CD4-positive, alpha-beta T cell (primary cell): ENCODE measurements around the gene TMEM63A. TPM values are rescaled to one million over a fixed set of nuclear protein-coding genes. Genes with fewer than 3 reads are reported as not detected.

Source experiments
- ATAC-seq: fragments of 200-7000 bp; cut with Tn5 transposase; one replicate; pipeline ENCODE4 v1.10.0; 2022; ENCODE audit warnings: mild to moderate bottlenecking; ENCODE audit not compliant: poor library complexity
- CTCF ChIA-PET: fragments of 350-600 bp; sonication (Branson Sonifier 250); formaldehyde crosslinking; loops from one replicate; lab custom pipeline; 2021; ENCODE audit warnings: antibody characterized with exemption, inconsistent platforms; lab: Charles Lee
- POLR2A ChIA-PET: fragments of 350-600 bp; sonication (Branson Sonifier 250); formaldehyde crosslinking; loops from one replicate; lab custom pipeline; 2021; ENCODE audit warnings: antibody characterized with exemption, inconsistent platforms; lab: Charles Lee
- DNase-seq, 14 experiments: peaks; one replicate each; pipeline ENCODE4 v3.0.0-alpha.2; 2013 to 2020; ENCODE audit warnings: mixed read lengths in 2 of 14
- H3K27ac ChIP-seq, 2 donors: one replicate each; pipeline versions ENCODE4 v1.5.1 to v1.7.0; 2013; ENCODE audit warnings: low read length in 2 of 2, low read depth in 1 of 2, mild to moderate bottlenecking in 1 of 2
- H3K27me3 ChIP-seq, 2 experiments: 1 replicate in 1 of 2; 2 replicates in 1 of 2; pipeline versions ENCODE4 v1.6.1 to v1.7.0; 2013; ENCODE audit warnings: low read length in 2 of 2, control low read depth in 1 of 2, mild to moderate bottlenecking in 1 of 2, moderate library complexity in 1 of 2; ENCODE audit not compliant: insufficient read depth in 2 of 2, control insufficient read depth in 1 of 2
- H3K36me3 ChIP-seq: one replicate; pipeline ENCODE4 v1.6.1; 2013; ENCODE audit warnings: low read length, control low read depth; ENCODE audit not compliant: insufficient read depth
- H3K4me1 ChIP-seq: one replicate; pipeline ENCODE4 v1.6.1; 2013; ENCODE audit warnings: low read length, control low read depth; ENCODE audit not compliant: insufficient read depth
- H3K4me3 ChIP-seq: one replicate; pipeline ENCODE4 v1.5.1; 2013; ENCODE audit warnings: mild to moderate bottlenecking, low read length, moderate library complexity
- H3K9me3 ChIP-seq, 2 experiments: 1 replicate in 1 of 2; 2 replicates in 1 of 2; pipeline versions ENCODE4 v1.6.1 to v1.7.0; 2013; ENCODE audit warnings: low read length in 2 of 2, mild to moderate bottlenecking in 2 of 2, control low read depth in 1 of 2, moderate library complexity in 1 of 2; ENCODE audit not compliant: control insufficient read depth in 1 of 2, insufficient read depth in 1 of 2
- H3K27ac Mint-ChIP-seq: one replicate; pipeline ENCODE4 v1.8.0; 2020; ENCODE audit warnings: mixed read lengths
- H3K27me3 Mint-ChIP-seq: one replicate; pipeline ENCODE4 v1.8.0; 2021; ENCODE audit warnings: mixed read lengths
- H3K36me3 Mint-ChIP-seq: one replicate; pipeline ENCODE4 v1.8.0; 2021; ENCODE audit warnings: low read depth, mixed read lengths
- H3K4me1 Mint-ChIP-seq: one replicate; pipeline ENCODE4 v1.8.0; 2021; ENCODE audit warnings: low read depth, mixed read lengths
- H3K4me3 Mint-ChIP-seq: one replicate; pipeline ENCODE4 v1.8.0; 2020; ENCODE audit warnings: mild to moderate bottlenecking, mixed read lengths
- H3K9me3 Mint-ChIP-seq: one replicate; pipeline ENCODE4 v1.8.0; 2020; ENCODE audit warnings: mixed read lengths
- CTCF ChIP-seq: fragments of 200-600 bp; IDR thresholded peaks from one replicate; pipeline ENCODE4 v1.8.0; 2022; ENCODE audit warnings: antibody characterized with exemption, mild to moderate bottlenecking
- intact Hi-C, 2 experiments: fragments of 100-400 bp; cut with DNase I in 1 of 2; cut with micrococcal nuclease in 1 of 2; formaldehyde crosslinking; loops; one replicate each; pipeline versions ENCODE4 v1.15.1 to v1.9.0; 2023 to 2025; cut with DNase I, micrococcal nuclease
- total RNA-seq, 174 experiments: library from RNA in 2 of 174; stranded (reverse) in 2 of 174; gene quantifications; one replicate each; pipeline ENCODE4 v1.2.3 and lab custom pipeline; 2021 to 2026

Gene TMEM63A
- total RNA-seq, 2 experiments from 2014 or later, result 199 to 204 TPM

GRCh38 chr1:225846331-225847310 is 35.6 kb downstream of the TMEM63A start:
- CTCF ChIA-PET, result interaction anchor here (1.0 kb wide), 1 partner anchor 64 kb away, joined by 4 read pairs; no protein-coding TSS in a partner anchor
- H3K4me3 Mint-ChIP-seq, result no peak overlapping the region
- intact Hi-C loops, result loop anchor here in 1 of 2 experiments (10.0 kb wide), 1 partner anchor 292 kb away; no protein-coding TSS in a partner anchor
- Histone ChIP-seq H3K27ac (peak overlapping the region in 1 of 2 donors; percentile 46), H3K9me3 (no peaks in the 10 kb centered on the region), H3K4me1 (peaks cover 39% of the 10 kb centered on the region), H3K27me3 (no peaks in the 10 kb centered on the region), H3K4me3 (no peak overlapping the region), H3K36me3 (peaks cover 60% of the 10 kb centered on the region)
- H3K36me3 Mint-ChIP-seq, result peaks cover 50% of the 10 kb centered on the region
- DNase-seq (no peak), ATAC-seq (no peak)
- H3K9me3 Mint-ChIP-seq, result no peaks in the 10 kb centered on the region
- H3K27ac Mint-ChIP-seq, result peak overlapping the region; percentile 96
- peaks cover 59% of the 10 kb centered on the region for H3K4me1 Mint-ChIP-seq
- H3K27me3 Mint-ChIP-seq, result no peaks in the 10 kb centered on the region
- TF ChIP-seq CTCF, result no peak
- POLR2A ChIA-PET, result interaction anchor here (0.8 to 1.7 kb wide), 3 partner anchors 36 to 69 kb away, joined by 3 to 6 read pairs (median 5); partner anchors contain the start of genes SRP9 and TMEM63A

- TF ChIP-seq CTCF, result peak; percentile 35
- H3K4me1 ChIP-seq, result peaks cover 40% of the 10 kb centered on the region
- peaks cover 52% of the 10 kb centered on the region for H3K36me3 ChIP-seq
- no peak overlapping the region for H3K27ac ChIP-seq
- Mint-ChIP-seq H3K36me3 (peaks cover 43% of the 10 kb centered on the region), H3K4me3 (no peak overlapping the region), H3K4me1 (peaks cover 58% of the 10 kb centered on the region), H3K9me3 (no peaks in the 10 kb centered on the region), H3K27ac (peak overlapping the region; percentile 96), H3K27me3 (no peaks in the 10 kb centered on the region)
- POLR2A ChIA-PET, result interaction anchor here (0.7 to 1.7 kb wide), 7 partner anchors 11 to 68 kb away, joined by 3 to 6 read pairs (median 3); partner anchors contain the start of gene SRP9
- no peaks in the 10 kb centered on the region for H3K27me3 ChIP-seq
- intact Hi-C loops, result loop anchor here in 1 of 2 experiments (10.0 kb wide), 1 partner anchor 291 kb away; no protein-coding TSS in a partner anchor
- no peak for ATAC-seq
- peak in 8 of 14 experiments; percentile 16 to 66 (median 35) for DNase-seq
- CTCF ChIA-PET, result interaction anchor here (1.0 kb wide), 1 partner anchor 65 kb away, joined by 4 read pairs; no protein-coding TSS in a partner anchor
- H3K9me3 ChIP-seq, result no peaks in the 10 kb centered on the region
- no peak overlapping the region for H3K4me3 ChIP-seq
These were observed 36.5 kb downstream of the TMEM63A start for GRCh38 chr1:225845571-225846259.

- Mint-ChIP-seq H3K27ac (peak overlapping the region; percentile 69), H3K27me3 (no peaks in the 10 kb centered on the region), H3K36me3 (peaks cover 37% of the 10 kb centered on the region), H3K9me3 (no peaks in the 10 kb centered on the region), H3K4me1 (peaks cover 59% of the 10 kb centered on the region), H3K4me3 (no peak overlapping the region)
- no peak overlapping the region for H3K4me3 ChIP-seq
- no peaks in the 10 kb centered on the region for H3K9me3 ChIP-seq
- H3K27ac ChIP-seq, result no peak overlapping the region
- ChIA-PET CTCF (no interaction called here), POLR2A (interaction anchor here (0.7 to 2.2 kb wide), 7 partner anchors 10 to 68 kb away, joined by 3 to 6 read pairs (median 3); partner anchors contain the start of genes SRP9 and TMEM63A)
- no peaks in the 10 kb centered on the region for H3K27me3 ChIP-seq
- peaks cover 47% of the 10 kb centered on the region for H3K36me3 ChIP-seq
- intact Hi-C loops, result loop anchor here in 1 of 2 experiments (10.0 kb wide), 1 partner anchor 290 kb away; no protein-coding TSS in a partner anchor
- no peak for TF ChIP-seq CTCF
- peaks cover 39% of the 10 kb centered on the region for H3K4me1 ChIP-seq
- ATAC-seq (no peak), DNase-seq (no peak)
These were observed 37.1 kb downstream of the TMEM63A start for GRCh38 chr1:225845097-225845496.
